SK-N-MC (cell line): Measurements from ENCODE around the gene COMMD3.

Experiments used
- EZH2 ChIP-seq: fragments of 200-600 bp; sonication (generic); IDR thresholded peaks from one replicate; pipeline ENCODE4 v1.6.1; 2017; ENCODE audit warnings: antibody characterized with exemption
- FOXP2 ChIP-seq: optimal IDR thresholded peaks from 2 replicates; pipeline ENCODE3; 2011; ENCODE audit warnings: mild to moderate bottlenecking, moderate library complexity; ENCODE audit not compliant: insufficient read depth; ENCODE audit errors: extremely low read length, control extremely low read depth
- POLR2AphosphoS5 ChIP-seq: IDR thresholded peaks from 2 replicates; pipeline ENCODE4 v1.6.1; 2012; ENCODE audit warnings: mild to moderate bottlenecking, low read depth, low read length, borderline replicate concordance

DNA sequence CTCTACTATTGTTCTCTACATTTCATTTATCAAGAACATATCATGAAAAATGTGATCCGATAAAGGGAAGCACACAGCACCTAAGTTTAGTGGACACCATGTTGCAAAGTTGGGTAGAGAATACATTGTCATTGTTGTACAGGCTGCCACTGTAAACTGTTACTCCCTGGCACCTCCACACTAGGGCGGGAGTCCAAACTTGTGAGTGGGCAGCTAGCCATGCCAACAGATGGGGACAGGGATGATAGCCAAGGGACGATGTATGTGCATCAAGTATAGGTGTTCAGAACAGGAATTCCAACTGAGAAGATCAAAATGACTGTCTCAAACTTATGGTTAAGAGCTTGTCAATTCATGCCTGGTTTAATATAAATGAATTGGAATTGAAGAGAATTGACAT lies 31.1 kb upstream of the COMMD3 start:
- no peak for TF ChIP-seq POLR2AphosphoS5
- no peak for TF ChIP-seq EZH2
- TF ChIP-seq FOXP2 = no peak
